GM12878 (cell line): Measurements from ENCODE around the gene C6orf89.

Source experiments
- CTCF ChIP-seq, 3 experiments: IDR thresholded peaks in 2 of 3; conservative IDR thresholded peaks in 1 of 3; 2 replicates each; pipeline ENCODE4 v1.5.1; 2011; ENCODE audit warnings: low read depth in 3 of 3, low read length in 3 of 3, mild to moderate bottlenecking in 3 of 3, control low read depth in 2 of 3, moderate library complexity in 2 of 3, inconsistent platforms in 1 of 3, mixed read lengths in 1 of 3; ENCODE audit not compliant: control insufficient read depth in 2 of 3, insufficient read depth in 1 of 3; ENCODE audit errors: extremely low read depth in 1 of 3
- EZH2 ChIP-seq: IDR thresholded peaks from 2 replicates; pipeline ENCODE4 v1.6.1; 2012; ENCODE audit warnings: low read depth, mild to moderate bottlenecking, control low read depth, inconsistent platforms, low read length, borderline replicate concordance; ENCODE audit not compliant: control insufficient read depth
- SREBF2 ChIP-seq: IDR thresholded peaks from 2 replicates; pipeline ENCODE4 v1.6.1; 2012; ENCODE audit warnings: mild to moderate bottlenecking, low read length
- TARDBP ChIP-seq: IDR thresholded peaks from 2 replicates; pipeline ENCODE4 v1.6.1; 2016; ENCODE audit warnings: borderline replicate concordance
- ZNF384 ChIP-seq: IDR thresholded peaks from 2 replicates; pipeline ENCODE4 v1.6.1; 2012; ENCODE audit warnings: low read depth, mild to moderate bottlenecking, low read length, improper control_type of control experiment, borderline replicate concordance

DNA sequence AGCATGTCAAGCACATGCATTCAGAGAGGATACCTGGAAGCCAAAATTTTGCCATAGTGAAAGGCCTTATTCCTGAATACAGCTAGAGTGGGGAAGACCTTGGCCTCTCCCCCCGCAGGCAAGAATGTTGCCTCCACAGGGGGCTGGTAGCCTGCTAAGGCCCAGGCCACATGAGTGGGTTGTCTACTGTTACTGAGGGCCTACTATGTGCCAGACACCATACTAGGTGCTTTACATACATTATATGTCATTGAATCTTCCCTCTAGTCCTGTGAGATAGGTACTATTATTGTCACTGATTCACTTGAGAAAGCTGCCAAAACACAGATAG lies 68.1 kb downstream of the C6orf89 start:
- no peak for TF ChIP-seq CTCF (IDR thresholded peaks at IDR 0.05 in 2 of 3, conservative IDR thresholded peaks at IDR 0.05 in 1 of 3; ENCODE audit: control insufficient read depth in 2 of 3, extremely low read depth in 1 of 3, insufficient read depth in 1 of 3, low read depth in 3 of 3, low read length in 3 of 3)
- no peak for TF ChIP-seq EZH2
- no peak for TF ChIP-seq TARDBP
- TF ChIP-seq SREBF2: no peak
- TF ChIP-seq ZNF384: no peak
